Dermis blood vessel endothelial cell (primary cell): ENCODE data around the gene BACH1. TPM values are rescaled to one million over a fixed set of nuclear protein-coding genes. Genes with fewer than 3 reads are reported as not detected.
"Not testable (repeated sequence)": the region's sequence is repeated elsewhere in the genome, so short reads cannot be mapped to it uniquely, and the experiment has no call there.

Source experiments
- DNase-seq: peaks from one replicate; pipeline ENCODE4 v3.0.0; 2010
- total RNA-seq: library from RNA; depleted of rRNA; stranded (reverse); fragments of >200 nt; gene quantifications from 2 replicates; pipeline ENCODE4 v1.2.3, GENCODE V29; 2014

BACH1 gene
- total RNA-seq, 1 donor from 2014 or later: 48.0 TPM

DNA sequence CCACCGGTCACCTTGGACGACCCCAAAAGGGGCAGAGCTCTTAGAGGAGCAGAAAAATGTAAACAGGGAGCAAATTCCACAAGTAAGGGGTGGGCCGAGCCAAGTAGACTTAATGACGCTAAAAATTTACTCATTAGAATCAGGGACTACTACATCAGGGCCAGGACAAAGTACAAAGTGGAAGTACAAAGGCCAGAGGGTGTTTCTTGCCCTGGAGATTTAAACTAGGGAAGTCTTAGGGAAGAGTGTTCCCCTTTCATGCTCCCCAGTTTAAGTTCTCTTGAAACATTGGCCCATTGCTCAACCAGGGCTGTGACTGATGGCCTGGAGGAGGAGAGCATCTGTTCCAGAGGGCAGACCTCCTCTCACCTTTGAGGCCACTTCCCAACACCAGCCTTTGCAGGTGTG, 48.6 kb downstream of the BACH1 start:
- DNase-seq: no peak

DNA sequence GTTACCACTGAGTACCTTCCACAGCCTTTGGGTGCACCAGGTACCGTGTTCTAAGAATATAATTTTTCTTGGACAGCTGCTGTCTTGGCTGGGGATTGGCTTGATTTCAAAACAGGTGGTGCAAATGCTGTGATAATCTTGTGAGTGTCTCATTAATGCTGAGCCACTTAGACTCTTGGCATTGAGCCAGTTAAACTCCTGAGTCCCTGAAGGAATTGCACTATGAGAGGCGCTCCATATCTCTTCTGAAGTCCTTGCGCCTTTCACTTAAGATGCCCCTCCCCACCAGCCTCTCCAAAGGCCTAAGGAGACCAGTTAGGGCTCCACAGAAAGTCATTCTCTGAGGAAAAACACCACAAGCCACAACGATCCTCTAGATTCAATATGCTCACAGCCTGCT, 51.0 kb downstream of the BACH1 start:
- no peak for DNase-seq

GRCh38 chr21:29350246-29350779, 51.6 kb downstream of the BACH1 start:
- no peak for DNase-seq

GRCh38 chr21:29351691-29352090, 53.0 kb downstream of the BACH1 start:
- DNase-seq: no peak

DNA sequence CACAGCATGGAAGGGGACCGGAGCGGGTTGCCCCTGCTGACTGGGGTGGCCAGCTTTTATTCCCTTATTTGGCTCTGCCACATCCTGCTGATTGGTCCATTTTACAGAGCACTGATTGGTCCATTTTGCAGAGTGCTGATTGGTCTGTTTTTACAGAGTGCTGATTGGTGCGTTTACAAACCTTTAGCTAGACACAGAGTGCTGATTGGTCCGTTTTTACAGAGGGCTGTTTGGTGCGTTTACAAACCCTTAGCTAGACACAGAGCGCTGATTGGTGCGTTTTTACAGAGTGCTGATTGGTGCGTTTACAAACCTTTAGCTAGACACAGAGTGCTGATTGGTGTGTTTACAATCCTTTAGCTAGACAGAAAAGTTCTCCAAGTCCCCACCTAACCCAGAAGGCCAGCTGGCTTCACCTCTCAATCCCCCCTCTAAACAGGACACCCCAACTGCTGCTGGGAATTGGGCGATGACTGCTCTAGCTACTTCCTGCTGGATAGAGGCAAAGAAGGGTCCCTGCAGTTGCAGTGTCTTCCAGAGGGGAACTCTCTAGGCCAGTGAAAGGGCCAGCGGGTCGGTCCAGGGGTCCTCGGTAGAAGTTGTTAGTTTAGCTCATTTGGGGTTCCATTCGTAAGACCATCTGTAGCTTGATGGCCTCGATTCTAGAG, 56.5 kb downstream of the BACH1 start:
- DNase-seq: not testable (repeated sequence)

DNA sequence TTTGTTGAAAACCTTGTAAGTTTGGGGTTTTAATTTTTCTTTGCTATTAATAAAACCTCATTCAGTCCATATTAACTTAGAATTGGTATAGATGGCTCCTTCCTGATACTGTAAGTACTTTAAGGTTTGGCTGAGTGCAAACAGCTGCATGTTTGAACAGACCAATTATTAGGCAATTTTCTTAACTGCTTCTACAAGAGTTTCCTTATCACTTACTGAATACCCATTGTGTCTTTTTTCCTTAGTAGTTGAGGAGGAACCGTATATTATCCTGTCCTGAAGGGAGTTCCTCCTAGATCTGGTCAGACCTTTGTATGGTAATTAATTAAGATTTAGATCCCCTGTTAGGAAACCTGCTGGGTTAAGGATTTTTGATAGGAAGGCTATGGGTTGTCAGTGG, 57.6 kb downstream of the BACH1 start:
- DNase-seq: not testable (repeated sequence)

DNA sequence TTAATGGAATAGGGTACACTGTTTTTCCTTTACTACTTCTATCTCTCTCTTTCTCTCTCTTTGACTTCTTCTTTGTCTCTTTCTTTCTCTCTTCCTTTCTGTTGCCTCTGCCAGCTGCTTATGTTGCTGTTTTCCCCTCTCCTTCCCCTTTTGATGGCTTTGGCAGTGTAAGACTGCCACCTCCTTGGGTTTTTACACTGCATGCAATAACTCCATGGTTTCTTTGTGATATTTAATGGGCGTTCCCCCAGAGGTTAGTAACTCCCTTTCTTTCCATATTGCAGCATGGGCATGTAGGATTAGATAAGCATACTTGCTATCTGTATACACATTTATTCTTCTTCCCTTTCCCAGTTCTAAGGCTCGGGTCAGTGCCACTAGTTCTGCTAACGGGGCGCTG, 58.1 kb downstream of the BACH1 start:
- DNase-seq: not testable (repeated sequence)

- DNase-seq: no peak
These were observed 61.0 kb downstream of the BACH1 start for GRCh38 chr21:29359718-29360117.

DNA sequence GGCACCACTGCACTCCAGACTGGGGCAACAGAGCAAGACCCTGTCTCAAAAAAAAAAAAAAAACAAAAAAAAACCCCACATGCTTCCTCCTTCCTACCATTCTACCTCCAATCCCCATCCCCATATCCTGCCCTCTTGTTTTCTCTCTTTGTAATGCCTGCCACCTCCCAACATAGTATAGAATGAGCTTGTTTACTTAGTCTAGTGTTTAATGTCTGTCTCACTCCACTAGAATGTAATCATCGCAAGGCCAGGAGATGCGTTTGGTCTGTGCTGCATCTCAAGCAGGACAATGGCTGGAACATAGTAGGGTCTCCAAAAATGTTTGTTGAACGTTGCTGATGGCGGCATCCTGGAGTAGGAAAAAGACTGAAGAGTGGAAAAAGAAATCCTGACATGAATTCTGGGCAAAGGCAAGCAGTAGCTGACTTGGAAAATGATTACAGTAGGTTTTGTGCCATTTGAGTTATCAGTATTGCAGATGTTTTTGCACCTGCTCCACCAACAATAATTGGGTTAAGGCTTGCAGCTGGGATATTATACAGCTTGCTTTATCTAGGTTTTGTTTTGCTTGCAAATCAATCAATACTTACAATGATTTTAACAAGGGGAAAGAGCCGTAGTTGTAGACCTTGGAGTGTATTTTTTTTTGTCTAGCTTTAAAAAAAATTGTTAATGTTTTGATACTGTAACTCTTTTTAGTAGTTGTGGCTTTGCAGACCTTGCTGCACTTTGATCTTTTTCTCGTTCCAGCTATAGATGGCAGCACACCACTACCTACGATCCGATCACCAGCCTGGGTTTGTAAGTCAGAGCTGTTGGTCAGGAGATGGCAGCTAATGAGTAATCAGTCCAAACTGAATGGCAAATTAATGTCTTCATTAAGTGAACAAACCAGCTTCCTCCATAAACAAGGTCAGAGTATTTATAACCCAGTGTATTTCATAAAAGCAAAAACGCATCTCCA, 62.4 kb downstream of the BACH1 start:
- DNase-seq: peak; percentile 30

GRCh38 chr21:29362758-29363157, 64.0 kb downstream of the BACH1 start:
- DNase-seq: no peak

DNA sequence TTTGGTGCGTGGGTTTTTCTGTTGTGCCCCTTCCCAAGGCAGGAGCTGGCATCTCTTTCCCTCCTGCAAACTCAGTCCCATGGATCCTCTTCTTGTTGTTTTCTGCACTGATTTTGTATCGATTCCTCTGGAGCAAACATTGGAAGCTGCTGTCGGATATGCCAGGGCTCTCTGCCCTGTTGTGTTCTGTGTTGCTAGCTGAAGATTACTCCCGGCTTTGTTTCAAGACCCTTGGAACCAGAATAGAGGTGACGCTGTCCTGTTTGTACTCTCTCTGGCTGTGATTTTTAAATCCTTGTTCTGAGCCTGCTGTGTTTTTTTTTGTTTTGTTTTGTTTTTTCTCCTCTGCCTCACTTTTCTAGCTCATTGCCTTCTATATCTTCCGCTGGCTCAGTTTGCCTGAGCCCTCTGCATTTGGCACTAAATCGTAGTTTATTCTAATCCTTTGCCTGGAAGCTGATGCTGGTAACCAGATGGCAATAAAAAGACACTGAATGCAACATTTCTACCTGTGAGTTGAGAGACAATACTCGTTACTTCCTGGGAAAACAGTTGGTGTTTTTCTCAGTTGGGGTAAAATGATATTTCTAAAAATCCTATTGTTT, 67.0 kb downstream of the BACH1 start:
- no peak for DNase-seq

- DNase-seq: no peak
These were observed 67.8 kb downstream of the BACH1 start for GRCh38 chr21:29366532-29366931.

GRCh38 chr21:29367335-29367734, 68.6 kb downstream of the BACH1 start:
- no peak for DNase-seq

DNA sequence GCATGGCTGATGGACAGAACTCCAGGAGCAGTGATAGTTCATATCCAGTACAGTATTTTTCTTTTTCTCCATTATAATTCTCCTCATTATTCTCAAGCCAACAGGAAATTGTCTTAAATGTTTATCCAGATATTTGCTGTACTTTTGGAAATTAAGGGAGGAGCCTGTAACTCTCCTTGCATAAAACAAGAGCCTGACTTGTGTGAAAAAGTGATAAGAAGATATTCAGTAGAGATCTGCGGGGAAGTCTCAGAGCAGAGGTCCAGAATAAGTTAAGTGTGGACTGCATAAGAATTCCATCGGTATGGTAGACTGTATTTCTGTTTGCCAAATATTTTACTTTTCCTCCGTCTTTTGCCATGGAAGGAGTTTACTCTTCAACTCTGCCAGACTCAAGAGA, 70.2 kb downstream of the BACH1 start:
- no peak for DNase-seq

GRCh38 chr21:29371464-29371863, 72.7 kb downstream of the BACH1 start:
- no peak for DNase-seq

DNA sequence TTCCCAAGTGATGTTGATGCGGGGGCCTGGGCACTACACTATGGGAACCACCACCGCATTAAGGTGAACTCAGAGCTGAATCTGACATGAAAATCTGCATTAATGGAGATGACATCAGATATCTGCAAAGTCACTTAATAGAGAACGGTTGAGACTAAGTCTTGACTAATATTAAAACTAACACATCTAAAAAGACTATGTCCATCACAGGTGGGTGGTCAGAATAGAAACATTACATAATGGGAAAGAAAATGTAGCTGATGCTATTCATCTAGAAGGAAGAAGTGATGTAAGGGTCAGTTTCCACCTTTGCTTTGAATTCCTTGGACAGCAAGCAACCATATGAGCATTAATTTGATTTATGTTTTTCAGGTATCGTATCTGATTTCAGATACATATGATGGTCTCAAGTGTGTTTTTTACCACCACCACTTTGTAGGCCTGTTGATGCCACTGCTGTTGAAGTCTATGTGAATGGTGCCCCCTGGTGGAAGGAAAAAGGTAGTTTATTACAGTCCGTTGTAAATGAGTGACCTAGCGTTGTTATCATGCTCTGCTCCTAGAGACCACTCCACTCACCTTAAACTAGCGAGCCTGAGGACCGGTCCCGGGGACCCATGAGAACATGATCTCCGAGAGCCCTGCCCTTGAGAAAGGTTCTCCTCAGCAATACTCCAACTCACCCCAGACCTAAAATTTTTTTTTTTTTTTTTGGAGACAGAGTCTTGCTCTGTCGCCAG, 73.5 kb downstream of the BACH1 start:
- DNase-seq: peak; percentile 91

DNA sequence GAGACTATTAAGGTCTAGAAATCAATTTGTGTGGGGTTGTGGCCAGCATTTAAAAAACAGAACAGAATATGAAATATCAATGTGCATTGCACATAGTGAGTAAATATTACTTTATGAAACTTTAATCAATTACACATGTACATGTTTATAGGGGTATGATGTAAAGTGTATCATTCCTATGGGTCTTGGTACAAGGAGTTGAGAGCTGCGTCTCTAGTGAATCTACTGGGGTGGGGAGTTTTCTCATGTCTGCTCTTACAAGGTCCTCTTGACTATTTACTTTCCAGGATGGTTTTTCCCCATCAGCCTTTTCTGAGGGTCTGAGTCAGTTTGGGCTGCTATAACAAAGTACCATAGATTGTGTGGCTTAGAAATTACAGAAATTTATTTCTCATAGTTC, 75.8 kb downstream of the BACH1 start:
- no peak for DNase-seq

GRCh38 chr21:29376556-29376955, 77.8 kb downstream of the BACH1 start:
- peak; percentile 47 for DNase-seq

DNA sequence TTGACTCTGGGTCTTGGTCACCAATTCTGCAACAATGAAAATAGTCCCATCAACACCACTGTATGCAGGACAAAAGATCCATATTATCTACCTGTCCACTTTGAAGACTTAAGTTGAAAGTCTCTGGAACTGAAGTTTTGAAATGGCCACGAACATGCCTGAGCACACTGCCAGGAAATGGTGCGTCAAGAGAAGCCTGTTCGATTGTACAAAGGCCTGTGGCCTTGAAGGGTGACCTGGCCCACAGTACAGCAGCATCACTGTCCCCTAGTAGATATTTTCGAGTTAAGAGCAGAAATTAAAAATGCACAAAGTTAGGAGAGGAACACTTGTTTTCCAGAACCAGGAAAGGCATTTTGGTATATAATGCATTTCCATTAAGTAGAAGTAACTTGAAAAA, 78.5 kb downstream of the BACH1 start:
- no peak for DNase-seq

- DNase-seq: no peak
These were observed 80.1 kb downstream of the BACH1 start for GRCh38 chr21:29378832-29379231.

DNA sequence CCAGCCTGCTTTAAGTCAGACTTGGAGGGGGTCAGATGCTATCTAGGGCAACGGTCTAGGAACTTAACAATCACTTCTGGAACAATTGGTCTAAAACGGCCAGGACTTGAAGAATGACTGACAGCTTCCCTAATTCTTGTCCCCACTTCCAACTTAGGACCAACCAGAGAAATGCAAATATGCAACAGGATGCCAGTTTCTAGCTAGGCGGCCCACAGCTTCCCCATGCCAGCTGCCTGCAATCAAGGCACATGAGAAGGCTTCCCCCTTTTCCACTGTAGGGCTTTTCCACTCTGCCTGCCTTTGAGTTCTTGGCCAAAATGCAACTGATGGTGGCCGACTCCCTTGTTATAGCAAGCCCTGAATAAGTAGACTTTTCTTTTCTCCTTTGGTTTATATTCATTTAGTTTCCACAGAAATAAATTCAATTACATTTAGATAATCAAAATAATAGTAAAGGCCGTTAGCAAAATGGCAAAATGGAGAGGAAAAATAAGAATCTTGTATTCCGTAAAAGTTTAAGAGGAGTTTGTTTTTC, 80.9 kb downstream of the BACH1 start:
- no peak for DNase-seq

- DNase-seq: peak; percentile 12
These were observed 83.4 kb downstream of the BACH1 start for GRCh38 chr21:29382030-29382654.
